Skin epidermis (tissue), 12 donors: Measurements from ENCODE around the gene PLEKHM1.
"Not testable (repeated sequence)": the region's sequence is repeated elsewhere in the genome, so short reads cannot be mapped to it uniquely, and the experiment has no call there.

Experiments used
- H3K27ac ChIP-seq, 21 experiments: fragments of 200-600 bp; sonication (generic) in 11 of 21; one replicate each; pipeline ENCODE4 v1.5.0; 2020; ENCODE audit warnings: mild to moderate bottlenecking in 3 of 21, inconsistent platforms in 2 of 21, moderate library complexity in 2 of 21
- H3K4me3 ChIP-seq, 7 experiments: fragments of 200-600 bp; sonication (generic) in 2 of 7; one replicate each; pipeline ENCODE4 v1.5.0; 2020; ENCODE audit warnings: inconsistent platforms in 2 of 7, mild to moderate bottlenecking in 2 of 7, moderate library complexity in 1 of 7

PLEKHM1 gene

DNA sequence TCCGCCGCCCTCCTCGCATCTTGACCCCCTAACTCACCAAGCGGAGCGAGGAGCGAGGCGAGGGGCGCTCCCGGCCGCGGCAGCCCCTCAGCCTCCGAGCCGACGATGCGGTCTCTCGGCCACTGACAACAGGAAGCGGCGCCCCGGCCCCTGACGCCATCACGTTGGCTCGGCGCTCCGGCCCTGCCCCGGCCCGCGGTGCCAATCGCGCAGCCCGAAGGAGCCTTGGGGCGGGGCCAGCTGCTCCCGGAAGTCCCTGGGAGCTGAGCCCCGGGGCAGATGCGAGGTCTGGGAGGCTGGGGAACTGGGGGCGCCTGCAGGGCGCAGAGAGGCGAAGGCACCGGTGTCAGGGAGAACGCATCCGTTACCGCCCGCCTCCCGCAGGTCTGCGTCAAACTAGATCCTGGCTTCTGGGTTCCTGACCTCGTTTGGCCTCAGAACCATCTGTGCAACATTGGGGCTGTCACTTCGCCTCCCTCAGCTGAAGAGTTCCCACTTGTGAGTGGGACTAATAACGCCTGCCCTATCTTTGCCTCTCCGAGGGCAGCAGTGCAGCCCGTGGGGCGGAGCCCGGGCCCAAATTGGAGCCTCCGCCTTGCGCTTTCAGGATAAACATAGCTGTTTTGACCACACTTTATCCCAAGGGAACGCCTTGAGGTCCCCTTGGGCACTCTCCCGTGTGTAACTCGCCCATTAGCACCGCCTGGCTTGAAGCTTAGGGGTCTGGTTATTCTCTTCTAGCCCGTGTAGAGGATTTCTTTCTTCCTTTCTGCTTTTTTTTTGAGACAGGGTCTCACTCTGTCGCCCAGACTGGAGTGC, at the start of gene PLEKHM1:
PLEKHM1 (minus strand) TSS at position 107 of the 819 bp plus-strand sequence. CDS start 8,237 bp downstream, outside the sequence.
- Histone ChIP-seq H3K4me3 (peak within 1 kb of the TSS; percentile 50 to 81 (median 71)), H3K27ac (peak within 1 kb of the TSS; percentile 49 to 96 (median 91))

DNA sequence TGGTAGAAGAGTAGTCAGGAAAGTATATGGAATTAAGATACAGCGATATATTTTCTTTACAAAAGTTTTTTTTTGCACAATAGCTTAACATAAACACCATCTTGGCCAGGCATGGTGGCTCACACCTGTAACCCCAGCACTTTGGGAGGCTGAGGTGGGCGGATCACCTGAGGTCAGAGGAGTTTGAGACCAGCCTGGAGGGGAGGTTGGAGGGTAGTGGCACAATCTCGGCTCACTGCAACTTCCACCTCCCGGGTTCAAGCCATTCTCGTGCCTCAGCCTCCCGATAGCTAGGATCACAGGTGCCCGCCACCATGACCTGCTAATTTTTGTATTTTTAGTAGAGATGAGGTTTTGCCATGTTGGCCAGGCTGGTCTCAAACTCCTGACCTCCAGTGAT, 47.6 kb upstream of the PLEKHM1 start:
- not testable (repeated sequence) for H3K27ac ChIP-seq, H3K4me3 ChIP-seq

DNA sequence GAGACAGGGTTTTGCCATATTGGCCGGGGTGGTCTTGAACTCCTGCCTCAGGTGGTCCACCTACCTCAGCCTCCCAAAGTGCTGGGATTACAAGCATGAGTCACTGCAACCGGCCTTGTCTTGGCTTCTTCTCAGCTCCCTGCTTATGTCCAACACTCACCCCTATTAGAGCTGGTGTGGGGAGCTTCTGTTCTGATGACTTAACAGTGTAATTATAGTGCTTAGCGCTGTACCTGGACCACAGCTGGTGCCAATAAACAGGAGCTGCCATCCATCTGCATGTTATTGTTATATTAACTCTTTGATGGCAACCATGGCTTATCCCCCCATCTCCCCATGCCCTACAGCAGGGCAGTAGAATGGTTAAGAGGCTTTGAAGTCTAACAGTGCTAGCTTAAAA, 15.6 kb upstream of the PLEKHM1 start:
- H3K4me3 ChIP-seq, H3K27ac ChIP-seq: not testable (repeated sequence)

DNA sequence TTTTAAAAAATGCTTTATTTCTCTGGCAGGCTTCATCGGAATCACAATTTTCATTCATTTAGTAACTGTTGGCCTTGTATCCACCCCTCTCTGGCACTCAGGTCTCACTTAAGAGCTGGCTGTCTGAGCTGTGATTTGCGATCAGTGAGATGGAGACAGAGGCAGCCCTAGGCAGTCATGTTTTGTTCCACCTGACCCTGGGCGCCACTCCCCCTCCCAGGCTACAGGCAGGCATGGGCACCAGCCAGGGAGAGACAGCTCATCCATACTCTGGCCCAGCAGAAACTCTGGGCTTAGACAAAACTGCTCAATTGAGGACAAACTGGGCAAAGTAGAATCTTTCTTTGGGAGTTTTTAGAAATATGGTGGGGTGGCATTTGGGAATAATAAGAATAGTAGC, 14.7 kb upstream of the PLEKHM1 start:
- H3K27ac ChIP-seq, H3K4me3 ChIP-seq: not testable (repeated sequence)

DNA sequence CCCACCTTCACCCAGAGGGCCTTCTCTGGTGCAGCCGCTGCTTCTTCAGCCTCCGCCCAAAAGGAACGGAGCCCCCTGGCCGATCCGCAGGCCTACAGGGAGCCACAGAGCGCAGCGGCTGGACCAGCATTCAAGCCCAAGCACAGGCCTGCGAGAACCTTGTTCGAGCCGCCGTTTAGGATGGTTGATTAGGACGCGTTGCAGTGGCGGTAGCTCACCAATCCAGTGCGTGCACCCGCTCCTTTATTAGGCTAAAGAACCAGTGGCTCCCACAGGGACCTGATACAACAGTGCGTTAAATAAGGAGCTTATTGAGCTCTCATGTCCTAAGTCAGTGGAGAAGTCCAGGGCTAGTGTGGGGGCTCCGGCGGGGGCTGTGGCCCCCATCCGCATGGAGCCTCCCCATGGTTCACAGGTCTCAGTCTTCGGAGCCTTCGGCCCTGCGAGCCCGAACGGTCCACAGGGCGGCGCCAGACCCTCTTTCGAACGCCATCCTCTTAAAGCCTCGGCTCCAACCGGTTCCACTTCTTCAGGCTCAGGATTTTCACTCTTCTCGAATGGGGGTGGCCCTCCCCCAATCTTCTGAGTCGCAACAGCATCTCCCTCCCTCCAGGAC, 10.7 kb upstream of the PLEKHM1 start:
- not testable (repeated sequence) for H3K27ac ChIP-seq, H3K4me3 ChIP-seq

DNA sequence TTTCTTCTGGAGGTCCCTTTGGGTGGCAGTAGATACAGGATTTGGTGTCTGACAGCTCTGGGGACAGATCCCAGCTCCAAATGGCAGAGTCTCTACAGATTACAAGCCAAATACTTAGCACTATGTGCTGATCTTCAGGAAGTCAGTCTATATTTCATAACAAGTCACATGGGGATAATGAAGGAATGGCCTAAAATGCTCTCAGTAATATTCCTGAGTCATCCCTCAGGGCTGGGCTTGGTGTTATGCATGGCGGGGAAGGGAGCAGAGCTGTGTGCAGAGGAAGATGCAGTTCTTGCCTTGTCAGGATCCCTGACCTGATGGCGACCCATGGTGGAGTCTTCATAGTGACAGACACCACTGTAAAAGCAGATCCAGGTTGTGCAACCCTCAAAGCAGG, 10.0 kb upstream of the PLEKHM1 start:
- peak overlapping the region in 2 of 21 experiments; percentile 14 to 33 for H3K27ac ChIP-seq
- not testable (repeated sequence) for H3K4me3 ChIP-seq

DNA sequence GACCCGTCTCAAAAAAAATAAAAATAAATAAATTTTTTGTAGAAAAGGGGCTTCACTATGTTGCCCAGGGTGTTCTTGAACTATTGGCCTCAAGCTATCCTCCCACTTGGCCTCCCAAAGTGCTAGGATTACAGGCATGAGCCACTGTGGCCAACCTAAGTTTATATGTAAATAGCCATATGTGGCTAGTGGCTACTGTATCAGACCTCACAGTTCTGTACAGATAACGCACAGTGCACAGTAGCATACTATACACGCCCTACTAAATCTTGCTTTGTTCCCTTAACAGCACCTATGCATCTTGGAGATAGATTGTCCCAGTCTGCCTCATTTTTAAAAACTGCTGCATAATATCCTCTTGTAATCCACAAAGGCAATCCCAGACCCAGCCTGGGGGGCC, 8.7 kb upstream of the PLEKHM1 start:
- not testable (repeated sequence) for H3K4me3 ChIP-seq, H3K27ac ChIP-seq

DNA sequence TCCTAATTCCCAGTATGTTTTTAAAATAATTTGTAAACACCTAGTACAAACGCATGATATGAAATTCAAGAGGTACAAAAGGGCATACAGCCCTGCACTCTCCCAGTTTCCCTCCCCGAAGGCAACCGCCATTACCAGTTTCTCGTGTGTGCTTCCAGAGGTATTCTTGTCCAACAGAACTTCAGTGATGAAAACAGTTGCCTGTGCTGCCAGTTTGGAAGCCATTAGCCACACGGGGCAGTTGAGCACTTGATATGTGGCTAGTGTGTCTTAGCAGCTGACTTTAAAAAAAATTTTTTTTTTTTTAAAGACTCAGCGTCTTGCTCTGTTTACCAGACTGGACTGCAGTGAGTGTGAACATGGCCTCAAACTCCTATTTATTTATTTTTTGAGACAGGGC, 7.9 kb upstream of the PLEKHM1 start:
- H3K27ac ChIP-seq, H3K4me3 ChIP-seq: not testable (repeated sequence)

DNA sequence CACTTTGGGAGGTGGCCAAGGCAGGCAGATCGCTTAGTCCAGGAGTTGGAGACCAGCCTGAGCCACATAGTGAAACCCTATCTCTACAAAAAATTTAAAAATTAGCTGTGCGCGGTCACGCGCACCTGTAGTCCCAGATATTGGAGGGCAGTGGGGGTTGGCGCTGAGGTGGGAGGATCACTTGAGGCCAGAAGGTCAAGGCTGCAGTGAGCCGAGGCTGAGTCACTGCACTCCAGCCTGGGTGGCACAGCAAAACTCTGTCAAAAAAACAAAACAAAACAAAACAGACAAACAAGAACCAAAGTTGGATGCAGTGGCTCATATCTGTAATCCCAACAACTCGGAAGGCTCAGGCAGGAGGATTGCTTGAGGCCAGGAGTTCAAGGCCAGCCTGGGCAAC, 6.9 kb upstream of the PLEKHM1 start:
- not testable (repeated sequence) for H3K27ac ChIP-seq, H3K4me3 ChIP-seq

DNA sequence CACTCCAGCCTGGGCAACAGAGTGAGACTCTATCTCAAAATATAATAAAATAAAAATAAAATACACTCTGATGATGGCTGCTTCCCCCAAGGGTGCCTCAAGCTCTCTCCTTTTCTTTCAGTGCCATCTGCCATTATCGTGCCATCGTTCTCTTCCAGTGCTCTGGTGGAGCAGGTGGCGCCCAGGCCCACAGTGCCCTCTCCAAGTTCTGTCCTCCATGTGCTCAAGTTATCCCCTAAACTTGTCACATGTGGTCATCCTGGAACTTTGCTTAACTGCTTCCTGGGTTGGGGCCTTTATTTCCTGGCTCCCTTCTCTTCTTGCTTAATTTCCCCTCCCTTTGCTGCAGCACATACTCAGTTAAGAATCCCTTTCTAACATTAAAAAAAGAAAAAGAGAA, 6.0 kb upstream of the PLEKHM1 start:
- not testable (repeated sequence) for H3K4me3 ChIP-seq, H3K27ac ChIP-seq

DNA sequence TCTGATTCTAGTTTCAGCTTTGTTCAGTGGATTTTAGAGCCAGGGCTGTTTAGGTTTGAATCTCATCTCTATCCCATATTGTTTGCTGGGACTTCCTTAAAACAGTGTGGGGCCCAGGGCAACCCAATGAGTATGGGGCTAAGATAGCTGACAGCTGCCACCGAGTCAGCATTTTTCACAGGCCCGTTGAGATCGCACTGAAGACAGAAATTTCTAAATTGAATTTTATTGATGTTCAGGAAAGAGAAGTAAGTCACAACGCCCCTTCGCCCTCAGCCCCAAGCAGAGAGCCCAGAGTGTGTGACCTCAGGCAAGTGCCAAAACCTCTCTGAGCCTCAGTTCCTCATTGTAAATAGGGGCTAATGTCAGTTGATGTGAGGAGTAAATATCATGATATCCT, 4.0 kb upstream of the PLEKHM1 start:
- H3K4me3 ChIP-seq, H3K27ac ChIP-seq: not testable (repeated sequence)

DNA sequence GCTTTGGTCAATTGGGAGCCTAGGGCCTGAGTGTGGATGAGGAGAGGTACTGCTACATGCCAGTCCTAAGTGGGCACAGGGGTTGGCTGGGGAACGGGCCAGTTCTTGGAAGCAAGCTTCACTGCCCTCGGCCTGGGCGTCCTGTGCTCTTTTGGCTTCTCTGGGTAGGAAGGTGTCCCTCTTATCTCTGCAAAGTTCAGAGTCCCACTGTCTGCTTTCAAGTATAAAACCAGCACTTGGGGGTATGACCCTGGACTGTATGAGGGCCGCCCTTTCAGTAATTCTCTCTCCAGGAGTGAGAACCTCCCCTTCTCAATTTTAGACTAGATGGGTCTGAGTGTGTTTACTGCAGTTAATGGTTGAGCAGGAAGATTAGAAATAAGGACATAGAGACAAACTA, 1.6 kb upstream of the PLEKHM1 start:
- H3K4me3 ChIP-seq, H3K27ac ChIP-seq: not testable (repeated sequence)

DNA sequence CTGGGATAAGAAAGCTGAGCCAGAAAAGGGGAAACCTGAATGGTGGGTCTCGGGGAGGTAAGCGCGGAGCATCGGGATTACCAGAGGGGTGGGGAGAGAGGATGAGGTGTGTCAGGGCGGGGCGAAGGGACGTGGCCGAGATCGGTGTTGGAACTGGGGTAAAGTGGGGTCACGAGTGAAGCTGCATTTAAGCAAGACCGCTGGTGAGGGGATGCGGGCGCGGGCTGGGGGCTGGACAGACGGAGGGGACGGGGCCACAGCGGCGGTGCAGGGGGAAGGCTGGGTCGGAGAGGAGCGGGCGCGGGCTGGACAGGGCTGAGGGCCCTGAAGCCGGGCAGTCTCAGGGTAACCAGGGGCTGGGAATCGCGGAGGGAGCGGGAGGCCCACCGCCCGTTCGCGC, 323 bp downstream of the PLEKHM1 start:
- peak overlapping the region; percentile 49 to 96 (median 91) for H3K27ac ChIP-seq
- H3K4me3 ChIP-seq, result peak overlapping the region; percentile 50 to 81 (median 71)

DNA sequence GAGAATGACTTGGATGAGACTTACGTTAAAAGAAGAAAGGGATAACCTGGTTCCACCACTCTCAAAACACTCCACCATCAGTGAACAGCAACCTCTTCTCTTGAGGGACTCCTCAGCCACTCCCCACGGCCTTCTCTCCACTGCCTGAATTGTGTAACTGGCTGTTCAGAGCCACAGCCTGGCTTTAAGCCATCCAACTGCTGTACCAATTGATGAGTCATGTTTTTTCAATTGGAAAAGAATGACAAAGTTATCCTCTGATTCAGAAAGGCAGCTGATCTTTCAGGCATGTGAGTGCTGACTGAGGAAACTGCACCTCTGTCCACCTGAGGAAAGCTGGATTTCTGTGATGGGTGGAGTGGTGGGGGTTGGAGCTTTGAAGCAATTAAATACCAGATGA, 2.8 kb downstream of the PLEKHM1 start:
- H3K4me3 ChIP-seq, result not testable (repeated sequence)
- peak overlapping the region in 12 of 21 experiments; percentile 30 to 96 (median 53) for H3K27ac ChIP-seq

DNA sequence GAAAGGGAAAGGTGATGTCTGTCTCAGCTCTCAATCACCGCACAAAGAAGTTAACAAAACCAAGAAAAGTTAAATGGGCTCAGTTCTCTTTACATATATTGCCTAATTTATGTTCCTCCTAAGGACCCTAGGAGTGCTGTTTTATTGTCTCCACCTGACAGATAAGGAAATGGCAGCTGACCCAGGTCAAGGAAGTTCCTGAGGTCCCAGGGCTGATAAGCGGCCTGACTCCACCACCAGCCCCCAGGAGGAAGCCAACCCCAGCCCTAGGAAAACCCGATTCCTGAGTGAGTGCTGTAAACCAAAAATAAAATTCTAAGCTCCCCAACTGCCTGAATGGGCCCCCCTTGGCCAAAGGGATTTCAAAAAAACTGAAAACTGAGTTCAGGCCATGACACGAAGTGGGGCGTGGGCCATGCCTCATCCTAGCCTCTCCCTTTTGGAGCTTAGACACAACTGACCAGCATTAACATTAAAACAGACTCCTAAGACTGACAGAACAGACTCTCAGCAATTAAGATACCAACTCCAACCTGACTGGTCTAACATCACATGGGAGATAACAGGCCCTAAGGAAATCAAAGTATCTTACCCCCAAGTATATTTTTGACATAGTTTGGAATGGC, 6.8 kb downstream of the PLEKHM1 start:
- peak overlapping the region in 2 of 21 experiments; percentile 34 to 53 for H3K27ac ChIP-seq
- H3K4me3 ChIP-seq, result not testable (repeated sequence)

DNA sequence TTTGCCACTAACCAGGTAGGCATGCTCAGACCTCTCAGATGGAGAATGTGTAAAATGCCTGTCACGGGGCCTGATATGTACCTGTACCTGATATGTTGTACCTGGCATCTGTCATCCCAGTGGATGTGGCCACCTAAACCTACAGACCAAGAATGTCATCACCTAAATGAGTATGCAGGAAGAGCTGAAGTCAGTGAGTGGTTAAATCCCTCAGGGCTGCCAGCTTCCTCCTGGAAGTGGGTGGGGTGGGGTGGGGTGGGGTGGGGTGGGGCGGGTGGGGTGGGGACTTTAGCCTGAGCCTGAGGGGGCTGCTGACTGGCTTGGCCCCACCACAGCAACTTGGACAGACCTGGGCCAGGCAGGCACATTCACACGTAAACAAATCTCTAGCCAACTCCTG, 7.3 kb downstream of the PLEKHM1 start:
- H3K4me3 ChIP-seq, result not testable (repeated sequence)
- H3K27ac ChIP-seq, result peak overlapping the region in 1 of 21 experiments; percentile 34

DNA sequence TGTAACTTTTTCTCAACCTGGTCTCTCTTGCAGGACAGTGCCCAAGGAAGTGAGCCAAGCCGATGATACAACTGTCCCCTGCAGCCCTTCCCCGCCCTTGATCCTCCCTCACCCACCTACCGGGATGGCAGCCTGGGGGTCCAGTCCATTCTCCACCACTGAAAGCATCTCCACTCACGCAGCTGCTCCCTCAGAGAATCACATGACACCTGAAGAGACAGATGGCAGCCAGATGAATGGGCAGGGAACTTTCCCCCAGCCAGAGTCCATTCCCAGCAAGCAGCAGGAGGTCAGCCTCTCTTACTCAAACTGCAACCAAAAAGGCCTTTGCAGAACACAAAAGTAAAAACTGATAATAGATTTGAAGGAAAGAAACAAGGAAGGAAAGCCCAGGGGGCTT, 8.2 kb downstream of the PLEKHM1 start:
- H3K4me3 ChIP-seq, result not testable (repeated sequence)
- peak overlapping the region in 1 of 21 experiments; percentile 34 for H3K27ac ChIP-seq

DNA sequence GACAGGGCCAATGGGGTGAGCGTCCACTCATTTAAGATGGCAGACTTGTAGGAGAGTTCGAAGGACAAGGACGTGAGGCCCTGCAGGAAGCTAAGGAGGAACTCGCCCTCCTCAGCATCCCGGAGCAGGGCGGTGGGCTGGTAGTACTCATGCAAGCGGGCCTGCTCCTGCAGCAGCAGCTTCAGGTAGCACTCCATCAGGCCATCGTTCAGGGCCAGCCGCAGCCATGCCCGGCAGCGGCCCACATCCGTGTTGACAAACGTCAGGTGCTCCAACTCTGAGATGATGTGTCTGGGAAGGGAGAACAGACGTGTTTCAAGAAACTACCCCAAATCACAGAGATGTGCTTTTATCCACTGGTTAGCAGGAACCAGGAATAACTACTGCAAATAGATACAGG, 15.1 kb downstream of the PLEKHM1 start:
- H3K27ac ChIP-seq, H3K4me3 ChIP-seq: not testable (repeated sequence)

DNA sequence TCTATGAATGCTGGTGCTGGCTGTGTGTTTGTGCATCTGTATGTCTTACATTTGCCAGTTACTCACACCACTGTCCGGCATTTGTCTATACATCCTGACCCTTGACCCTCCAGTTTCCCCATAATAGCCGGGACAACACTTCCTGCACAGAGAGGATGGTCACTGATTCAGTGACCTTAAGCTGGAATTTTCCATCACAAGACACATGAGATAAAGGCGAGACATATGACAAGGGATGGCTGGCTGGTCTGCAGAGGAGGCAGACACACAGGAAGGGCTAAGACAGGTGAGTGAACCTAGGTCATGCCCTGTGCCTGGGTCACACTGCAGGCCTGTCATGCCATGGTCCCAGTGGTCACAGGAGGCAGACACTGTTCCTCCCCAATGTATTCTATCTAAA, 18.3 kb downstream of the PLEKHM1 start:
- not testable (repeated sequence) for H3K27ac ChIP-seq, H3K4me3 ChIP-seq

DNA sequence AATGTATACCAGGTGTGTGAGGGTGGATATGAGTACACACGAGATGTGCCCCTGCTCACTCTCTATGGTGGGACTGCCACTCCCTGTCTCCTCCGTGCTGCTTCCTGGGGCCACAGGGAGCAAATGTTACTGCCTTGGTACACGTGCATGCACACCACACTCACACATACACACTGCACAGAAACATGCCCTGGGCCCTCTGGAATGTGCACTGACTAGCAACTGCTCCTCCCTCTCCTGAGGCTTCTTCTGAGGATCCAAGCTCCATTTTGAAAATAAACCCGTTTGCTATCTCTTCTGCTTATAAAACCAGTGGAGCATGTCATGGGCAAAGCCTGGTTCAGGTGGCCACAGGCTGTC, 21.3 kb downstream of the PLEKHM1 start:
- H3K27ac ChIP-seq, result peak overlapping the region in 4 of 21 experiments; percentile 14 to 54 (median 32)
- not testable (repeated sequence) for H3K4me3 ChIP-seq
